ENCODE results near the gene SLC22A7.

DNA sequence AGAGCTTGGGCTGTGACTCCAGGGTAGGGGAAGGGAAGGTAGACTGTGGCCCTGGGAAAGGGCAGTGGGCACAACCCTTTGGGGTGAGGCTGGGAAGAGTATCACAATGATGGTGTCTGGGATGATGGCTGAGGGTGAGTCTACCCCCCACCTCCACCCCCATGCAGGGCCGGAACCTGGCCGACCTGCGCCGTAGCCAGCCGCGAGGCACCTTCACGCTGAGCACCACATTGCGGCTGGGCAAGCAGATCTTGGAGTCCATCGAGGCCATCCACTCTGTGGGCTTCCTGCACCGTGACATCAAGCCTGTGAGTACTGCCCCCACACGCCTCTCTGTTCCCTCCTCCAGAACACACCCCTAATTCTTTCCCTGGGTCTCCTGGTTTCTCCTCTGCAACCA is 44.7 kb upstream of the SLC22A7 start:
- no peak for TF ChIP-seq RAD21 (conservative IDR thresholded peaks at IDR 0.05)
- TF ChIP-seq, protein P1, sequence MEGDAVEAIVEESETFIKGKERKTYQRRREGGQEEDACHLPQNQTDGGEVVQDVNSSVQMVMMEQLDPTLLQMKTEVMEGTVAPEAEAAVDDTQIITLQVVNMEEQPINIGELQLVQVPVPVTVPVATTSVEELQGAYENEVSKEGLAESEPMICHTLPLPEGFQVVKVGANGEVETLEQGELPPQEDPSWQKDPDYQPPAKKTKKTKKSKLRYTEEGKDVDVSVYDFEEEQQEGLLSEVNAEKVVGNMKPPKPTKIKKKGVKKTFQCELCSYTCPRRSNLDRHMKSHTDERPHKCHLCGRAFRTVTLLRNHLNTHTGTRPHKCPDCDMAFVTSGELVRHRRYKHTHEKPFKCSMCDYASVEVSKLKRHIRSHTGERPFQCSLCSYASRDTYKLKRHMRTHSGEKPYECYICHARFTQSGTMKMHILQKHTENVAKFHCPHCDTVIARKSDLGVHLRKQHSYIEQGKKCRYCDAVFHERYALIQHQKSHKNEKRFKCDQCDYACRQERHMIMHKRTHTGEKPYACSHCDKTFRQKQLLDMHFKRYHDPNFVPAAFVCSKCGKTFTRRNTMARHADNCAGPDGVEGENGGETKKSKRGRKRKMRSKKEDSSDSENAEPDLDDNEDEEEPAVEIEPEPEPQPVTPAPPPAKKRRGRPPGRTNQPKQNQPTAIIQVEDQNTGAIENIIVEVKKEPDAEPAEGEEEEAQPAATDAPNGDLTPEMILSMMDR (IDR thresholded peaks at IDR 0.05; ENCODE audit: poor library complexity, severe bottlenecking), result no peak
- no peak for TF ChIP-seq EZH2 (IDR thresholded peaks at IDR 0.05; ENCODE audit: borderline replicate concordance, insufficient read depth, low read length, poor library complexity, severe bottlenecking)
- no peak for TF ChIP-seq EP300 (conservative IDR thresholded peaks at IDR 0.05; ENCODE audit: poor library complexity, severe bottlenecking)
- no peak for TF ChIP-seq SMC3 (conservative IDR thresholded peaks at IDR 0.05; ENCODE audit: poor library complexity)

Data from neural cell (in vitro differentiated cells).